ENCODE measurements around the gene CSTF1.

CSTF1 gene

DNA sequence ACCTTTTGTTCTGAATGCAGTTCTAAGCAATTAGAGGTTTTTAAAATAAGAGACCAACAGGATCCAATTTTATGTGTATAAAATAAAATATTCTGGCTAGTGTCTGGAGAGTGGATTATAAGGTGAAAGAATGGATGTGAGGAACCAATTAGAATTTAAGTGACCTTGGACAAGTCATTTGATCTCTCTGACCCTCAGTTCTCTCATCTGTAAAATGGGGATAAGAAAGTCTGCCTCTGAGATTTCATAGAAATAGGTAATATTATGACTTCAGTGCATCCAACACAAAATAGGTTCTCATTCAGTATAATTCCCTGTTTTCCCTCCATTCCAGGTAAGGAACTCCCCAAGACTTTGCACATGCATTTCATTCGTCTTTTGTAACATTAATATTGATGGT is 38.5 kb downstream of the CSTF1 start:
- no peak for DNase-seq

DNA sequence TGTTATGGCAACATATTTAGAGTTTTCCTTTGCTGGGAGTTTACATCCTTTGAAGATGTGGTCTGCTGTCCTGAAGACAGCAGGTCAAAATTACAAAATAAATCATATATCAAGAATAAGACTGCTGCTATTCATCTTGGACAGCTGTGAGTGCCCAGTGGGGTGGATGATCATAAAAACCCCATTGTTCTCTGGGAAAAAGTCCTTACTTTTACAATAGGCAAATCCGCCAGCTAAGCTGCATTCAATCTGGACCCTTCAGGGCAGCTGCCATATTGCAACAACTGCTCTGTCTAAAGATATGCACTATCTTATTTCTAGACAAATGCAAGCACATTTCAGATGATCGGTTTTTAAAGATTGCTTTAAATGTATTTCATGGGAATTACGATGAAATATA is 39.0 kb downstream of the CSTF1 start:
- no peak for DNase-seq

DNA sequence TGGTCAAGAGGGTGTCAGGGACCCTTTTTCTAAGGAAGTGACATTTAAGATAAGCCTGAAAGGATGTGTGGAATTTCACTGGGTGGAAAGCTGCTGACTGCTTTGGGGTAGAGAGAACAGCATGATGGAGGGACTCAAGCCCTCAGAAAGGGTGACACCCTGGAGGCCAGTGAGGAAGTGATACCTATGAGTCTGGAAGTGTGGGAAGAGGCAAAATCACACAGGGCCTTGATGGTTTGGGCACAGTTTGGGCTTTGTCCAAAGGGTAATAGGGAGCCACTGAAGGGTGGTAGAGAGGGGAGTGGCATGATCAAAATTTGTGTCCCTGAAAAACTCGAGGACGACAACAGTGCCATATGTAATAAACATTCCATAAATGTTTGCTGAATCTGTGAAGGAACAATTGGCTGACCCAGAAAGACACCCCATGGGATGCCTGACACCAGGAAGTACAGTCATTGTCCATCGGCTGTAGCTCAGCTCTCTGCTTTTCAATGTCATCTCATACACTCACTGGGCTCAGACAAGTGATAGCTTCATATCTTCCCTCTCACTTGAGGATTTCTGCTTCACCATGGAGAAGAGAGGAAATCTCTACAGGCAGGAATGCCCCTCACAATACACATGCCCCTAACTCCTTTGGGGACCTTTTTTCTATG is 40.9 kb downstream of the CSTF1 start:
- no peak for DNase-seq

DNA sequence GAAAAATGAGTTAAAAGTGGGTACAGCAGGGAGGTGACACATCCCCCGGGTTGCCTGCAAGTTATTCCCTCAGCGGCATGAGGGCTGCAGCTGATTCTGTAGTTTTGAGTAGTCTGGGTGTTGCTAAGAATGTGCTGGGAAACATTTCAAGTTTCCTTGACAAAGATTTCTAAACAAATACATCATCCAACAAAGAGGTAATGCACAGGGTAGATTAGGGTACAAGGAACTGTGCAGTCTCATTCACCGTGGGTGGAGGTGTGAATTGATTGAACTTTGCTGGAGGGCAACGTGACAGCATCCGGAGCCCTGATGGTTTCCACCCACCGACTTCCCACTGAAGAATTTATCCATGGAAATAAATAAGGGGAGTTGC is 41.4 kb downstream of the CSTF1 start:
- DNase-seq, result no peak

DNA sequence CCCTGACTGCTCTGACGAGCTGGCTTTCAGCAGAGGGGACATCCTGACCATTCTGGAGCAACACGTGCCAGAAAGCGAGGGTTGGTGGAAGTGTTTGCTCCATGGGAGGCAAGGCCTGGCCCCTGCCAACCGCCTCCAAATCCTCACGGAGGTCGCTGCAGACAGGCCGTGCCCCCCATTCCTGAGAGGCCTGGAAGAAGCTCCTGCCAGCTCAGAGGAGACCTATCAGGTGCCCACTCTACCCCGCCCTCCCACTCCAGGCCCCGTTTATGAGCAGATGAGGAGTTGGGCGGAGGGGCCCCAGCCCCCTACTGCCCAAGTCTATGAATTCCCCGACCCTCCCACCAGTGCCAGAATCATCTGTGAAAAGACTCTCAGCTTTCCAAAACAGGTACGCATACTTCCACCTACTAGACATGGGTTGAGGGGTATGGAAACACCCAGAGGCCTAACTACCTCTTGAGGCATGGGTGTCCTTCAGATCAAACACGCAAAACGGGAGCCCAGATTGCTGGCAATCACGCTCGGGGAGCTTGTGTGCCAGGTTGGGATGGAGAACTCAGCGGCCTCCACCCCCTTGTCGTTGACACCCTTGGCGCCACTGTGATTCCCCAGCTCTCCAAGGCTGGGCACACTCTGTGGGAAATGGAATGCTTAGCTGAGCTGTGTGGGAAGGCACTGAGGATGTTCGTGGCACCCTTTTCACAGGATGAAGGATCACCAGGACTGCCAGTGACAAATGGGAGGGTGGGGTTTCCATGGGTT is 44.9 kb downstream of the CSTF1 start:
- DNase-seq, result no peak

DNA sequence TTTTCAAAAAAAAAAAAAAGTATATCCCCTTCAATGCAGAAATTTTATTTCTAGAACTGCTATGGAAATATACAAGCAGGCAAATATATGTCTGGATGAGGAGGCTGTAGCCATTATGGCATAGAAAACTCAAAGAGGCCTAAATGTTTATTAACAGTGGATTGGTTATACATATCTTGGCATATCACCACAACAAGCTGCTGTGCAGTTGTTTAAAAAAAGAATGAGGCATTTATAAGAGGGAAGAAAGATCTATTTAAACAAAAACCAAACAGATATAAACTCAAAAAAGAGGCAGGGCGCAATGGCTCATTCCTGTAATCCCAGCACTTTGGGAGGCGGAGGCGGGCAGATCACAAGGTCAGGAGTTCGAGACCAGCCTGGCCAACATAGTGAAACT is 45.8 kb downstream of the CSTF1 start:
- no peak for DNase-seq

DNA sequence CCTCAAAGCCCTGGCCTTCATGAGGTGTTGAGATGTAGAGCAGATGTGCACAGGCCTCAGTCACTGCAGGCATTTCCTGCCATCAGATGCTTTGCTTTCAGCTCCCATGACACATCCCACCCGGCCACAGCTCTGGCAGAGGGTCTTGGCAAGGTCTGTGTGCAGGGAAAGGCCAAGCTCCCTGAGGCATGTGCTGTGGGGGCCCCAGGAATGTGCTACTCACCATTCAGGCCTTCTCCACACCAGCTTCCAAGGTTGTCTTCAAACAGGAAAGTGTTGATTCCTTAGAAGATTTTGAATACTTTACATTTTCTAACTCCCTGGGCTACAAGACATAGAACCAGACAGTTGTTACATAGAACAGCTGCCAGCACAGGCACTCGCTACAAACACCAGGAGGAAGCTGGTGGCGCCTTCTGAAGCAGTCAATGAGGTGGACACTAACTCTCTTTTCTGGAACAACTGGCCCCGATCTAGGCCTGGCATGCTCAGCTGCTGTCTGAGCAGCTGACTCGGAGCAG is 47.4 kb downstream of the CSTF1 start:
- DNase-seq, result no peak

DNA sequence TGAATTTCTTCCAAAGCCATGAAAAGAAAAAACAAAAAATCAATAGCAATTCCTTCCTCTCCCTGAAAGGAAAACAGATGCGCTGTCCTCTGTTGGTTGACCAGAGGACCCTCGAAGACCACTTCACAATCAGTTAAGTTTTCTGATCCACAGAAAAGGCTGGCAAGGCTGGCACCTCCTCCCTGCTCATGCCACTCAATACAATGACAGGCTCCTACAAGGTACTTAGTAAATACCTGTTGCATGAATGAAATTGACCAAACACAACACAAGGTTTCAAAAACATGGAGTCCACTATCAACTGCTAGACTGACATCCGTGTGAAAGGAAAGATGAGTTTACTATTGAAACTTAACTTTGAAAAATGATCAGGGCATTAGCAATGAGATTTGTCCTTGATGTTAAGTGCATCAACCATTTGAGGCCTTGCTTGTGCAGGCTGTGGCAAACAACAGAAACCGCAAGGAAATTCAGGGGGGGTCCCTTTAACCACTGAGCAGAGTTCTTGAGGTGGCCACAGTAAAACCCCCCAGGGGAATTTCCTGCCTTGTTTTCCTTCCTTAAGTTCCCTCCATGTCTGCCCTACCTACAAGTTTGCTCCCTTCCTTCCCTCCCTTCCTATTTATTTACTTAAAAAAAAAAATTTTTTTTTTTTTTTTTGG is 48.0 kb downstream of the CSTF1 start:
- peak; percentile 33 for DNase-seq

DNA sequence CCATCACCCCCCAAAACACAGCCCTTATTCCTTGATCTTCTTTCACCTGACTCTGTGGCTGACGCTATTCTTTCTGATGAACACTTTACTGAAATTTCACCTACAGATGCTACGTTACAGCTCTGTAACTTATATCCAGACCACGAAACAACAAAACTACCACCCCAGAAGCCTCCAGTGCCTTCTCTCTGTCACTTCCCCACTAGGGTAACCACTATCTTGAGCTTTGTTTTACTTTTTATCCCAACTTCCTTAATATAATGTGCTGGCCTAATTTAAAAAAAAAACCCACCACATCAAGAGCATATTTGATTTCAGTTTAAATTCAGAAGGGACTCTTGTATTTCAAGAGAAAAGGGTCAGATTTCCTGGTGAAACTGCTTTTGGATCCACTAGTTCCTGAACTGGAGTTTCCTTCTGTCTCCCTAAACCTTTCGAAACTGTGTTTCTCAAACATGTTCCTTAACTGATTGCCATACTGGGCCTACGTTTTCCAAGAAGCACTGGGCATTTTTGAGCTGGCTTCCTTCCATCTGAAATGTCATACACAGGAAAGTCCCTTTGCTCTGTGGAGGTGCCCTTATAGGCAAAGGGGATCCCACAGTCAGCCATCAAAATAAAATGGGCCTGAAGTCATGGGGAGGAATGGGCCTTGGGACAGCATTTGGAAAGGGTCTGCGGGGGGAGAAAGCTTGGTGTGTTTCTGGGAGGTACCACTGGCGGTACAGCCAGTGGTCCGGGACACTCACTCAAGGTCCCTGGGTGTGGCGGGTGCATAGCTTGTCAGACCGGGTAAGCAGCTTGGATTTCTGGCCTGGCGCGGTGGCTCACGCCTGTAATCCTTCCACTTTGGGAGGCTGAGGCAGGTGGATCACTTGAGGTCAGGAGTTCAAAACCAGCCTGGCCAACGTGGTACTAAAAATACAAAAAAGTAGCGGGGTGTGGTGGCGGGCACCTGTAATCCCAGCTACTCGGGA is 50.2 kb downstream of the CSTF1 start:
- DNase-seq, result no peak

DNA sequence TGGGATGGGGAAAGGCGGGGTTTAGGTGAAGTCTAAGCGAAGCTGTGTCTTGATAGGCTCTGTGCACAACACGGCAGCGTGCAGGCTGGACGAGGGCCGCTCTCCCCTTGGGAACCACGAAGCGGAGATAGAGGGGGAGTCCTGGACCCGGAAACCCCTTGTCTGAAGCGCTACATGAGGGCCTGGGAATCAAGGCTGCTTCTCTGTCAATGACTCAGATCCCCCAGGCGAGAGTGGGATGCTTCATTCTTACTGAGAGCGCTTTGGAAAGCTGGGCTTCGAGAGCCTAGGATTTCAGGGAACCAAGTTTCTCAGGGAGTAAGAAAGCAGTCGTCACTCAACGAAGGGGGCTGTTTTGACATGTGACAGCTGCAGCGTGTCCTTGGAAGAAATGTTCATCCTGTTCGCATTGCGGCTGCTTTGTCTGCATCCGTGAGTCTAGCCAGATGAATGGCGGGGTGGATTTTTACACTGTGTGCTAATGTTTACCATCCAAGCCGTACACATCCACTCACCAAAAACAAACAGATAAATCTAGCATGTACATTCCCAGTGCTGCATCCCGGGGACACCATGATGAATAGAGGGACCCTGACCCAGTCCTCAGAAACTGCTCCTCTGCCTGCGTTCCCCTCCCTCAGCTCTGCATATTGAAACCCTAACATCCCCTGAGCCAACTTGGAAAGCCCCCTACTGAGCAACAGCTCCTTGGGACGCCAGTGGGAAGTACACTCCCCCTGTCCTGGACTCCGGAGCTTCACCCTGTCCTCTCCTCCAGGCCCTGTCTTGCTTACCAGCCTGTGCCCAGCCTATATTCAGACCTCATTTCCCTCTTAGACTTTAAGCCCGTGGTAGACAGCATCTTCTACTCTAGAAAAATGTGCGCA is 51.5 kb downstream of the CSTF1 start:
- DNase-seq, result no peak

DNA sequence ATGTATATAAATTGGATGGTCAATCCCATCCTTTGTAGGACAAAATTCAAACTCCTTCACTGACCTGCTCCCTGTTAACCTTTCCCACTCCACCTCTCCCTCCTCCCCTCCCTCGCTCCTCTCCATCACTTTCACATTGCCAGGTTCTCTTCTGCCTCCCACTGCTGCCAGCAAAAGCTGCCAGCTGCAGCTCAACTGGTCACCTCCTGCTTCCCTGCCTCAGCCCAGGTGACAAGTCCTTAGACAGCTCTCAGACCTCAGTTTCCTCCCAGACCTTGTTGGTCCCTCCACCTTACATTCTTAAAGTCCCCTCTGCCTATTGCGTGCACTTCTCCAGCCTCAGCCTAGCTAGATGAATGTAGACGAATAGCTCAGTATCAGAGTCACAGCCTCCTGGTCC is 52.7 kb downstream of the CSTF1 start:
- DNase-seq, result no peak

DNA sequence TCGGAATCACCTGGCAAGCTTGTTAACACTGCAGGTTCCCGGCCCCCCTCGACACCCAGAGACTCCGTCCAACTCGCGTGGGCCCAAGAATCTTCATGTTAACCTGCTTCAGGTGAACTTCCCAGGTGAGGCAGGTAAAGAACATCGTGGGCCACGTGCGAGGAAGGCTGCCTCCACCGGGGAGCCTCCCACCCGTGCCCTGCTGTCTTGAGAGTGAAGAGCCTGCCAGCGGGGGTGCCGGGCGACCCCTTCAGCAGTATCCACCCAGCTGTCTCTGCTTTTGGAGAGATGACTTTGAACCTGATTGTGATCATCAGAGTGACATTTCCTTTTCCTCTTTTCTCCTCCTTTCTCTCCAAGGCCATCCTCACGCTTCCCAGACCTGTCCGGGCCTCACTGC is 53.1 kb downstream of the CSTF1 start:
- no peak for DNase-seq

DNA sequence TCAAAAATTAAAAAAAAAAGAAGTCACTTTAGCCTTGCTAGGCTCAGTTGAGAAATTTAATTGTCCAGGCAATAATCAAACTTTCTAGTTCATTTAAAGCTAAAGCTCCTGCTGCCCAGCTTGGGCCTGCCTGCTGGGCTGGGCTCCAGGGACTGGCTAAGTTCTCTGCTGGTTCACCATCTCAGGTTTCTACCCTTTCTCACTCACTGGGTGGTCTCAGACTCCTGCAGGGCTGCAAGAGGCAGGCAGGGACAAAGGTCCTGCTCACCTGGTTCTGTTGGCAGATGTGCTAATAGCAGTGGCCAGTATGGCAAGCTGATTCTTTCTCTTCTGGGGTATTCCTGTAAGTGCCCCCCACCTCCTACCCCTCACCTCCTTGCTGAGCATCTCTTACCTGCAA is 54.8 kb downstream of the CSTF1 start:
- no peak for DNase-seq

DNA sequence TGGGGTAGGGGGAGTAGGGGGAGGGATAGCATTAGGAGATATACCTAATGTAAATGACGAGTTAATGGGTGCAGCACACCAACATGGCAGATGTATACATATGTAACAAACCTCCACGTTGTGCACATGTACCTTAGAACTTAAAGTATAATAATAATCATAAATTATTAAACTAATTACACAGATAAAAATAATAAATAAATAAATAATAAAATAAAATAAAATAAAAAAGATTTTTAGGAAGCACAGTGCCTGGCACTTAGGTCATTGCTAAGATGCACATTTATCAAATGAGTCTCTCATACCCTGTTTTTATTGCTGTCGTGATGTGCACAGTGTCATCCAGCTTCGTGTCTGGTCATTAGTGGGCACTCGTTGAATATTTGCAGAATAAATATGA is 57.0 kb downstream of the CSTF1 start:
- no peak for DNase-seq

DNA sequence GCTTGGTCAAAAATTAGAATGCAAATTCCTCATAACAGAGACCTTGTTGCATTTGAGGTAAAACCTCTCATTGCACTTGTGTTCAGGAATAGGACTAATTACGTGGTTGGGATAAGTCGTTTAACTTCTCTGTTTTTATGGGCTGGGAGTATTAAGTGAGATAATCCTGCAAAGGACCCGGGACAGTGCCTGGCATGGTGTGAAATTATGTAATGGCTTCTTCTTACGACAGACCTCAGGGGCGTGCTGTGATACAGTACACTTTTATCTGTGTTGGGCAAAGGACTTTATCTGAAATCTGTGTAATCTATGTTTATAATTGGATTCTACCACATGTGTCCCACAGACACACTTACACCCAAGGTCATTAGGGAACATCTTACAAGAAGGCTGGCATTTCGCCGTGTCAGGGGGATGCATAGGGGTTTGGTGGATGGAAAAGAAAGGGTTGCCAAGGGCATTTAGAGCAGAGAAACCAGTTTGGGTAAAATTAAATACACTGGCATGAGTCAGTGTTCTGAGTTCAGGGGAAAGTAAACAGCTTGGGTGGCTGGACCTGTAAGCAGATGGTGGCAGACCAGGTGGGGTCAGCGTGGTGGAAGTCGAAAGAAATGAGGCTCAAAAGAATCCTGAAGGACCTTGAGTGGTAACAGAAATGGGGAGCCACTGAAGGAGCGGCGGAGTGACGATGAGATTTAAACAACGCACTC is 58.8 kb downstream of the CSTF1 start:
- DNase-seq, result no peak

DNA sequence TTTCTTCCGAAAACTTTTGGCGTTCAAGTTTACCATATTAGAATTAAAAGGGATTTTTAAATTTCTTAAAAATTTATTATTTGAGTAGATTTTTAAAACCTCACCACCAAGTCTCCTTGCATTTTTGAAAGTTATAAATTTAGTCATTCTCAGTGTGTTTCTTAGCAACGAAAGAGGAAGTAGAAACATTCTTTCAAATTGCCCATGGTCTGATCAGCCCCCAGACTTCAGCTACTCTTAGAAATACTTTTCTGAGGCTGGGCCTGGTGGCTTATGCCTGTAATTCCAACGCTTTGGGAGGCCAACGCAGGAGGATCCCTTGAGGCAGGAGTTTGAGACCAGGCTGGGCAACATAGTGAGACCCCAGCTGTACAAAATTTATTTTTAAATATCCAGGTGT is 60.9 kb downstream of the CSTF1 start:
- no peak for DNase-seq

DNA sequence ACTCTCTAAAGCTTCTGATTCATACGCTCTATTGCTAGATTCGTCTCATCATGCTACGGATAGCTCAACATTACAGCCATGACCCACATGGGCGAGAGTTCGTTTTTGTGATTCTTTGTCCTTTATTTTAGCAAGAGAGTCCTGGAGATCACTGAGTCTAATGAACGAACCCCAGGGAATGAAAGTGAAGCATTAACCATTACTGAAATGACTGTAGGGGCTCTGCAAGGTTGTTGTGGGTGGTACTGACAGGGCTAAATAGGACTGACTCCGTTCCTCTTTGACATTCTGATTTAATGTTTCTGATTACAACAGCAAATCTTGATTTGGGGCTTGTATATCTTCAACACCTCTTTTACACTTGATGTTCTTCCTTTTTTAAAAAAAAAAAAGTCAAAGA is 62.3 kb downstream of the CSTF1 start:
- DNase-seq, result no peak

All from activated T-cell treated with anti-CD3 and anti-CD28 coated beads, Interleukin-2, amount 50 U/mL, for 1 hour (primary cell).